Natural killer cell treated with Interleukin-12 subunit alpha and Interleukin-12 subunit beta and Interleukin-15 and Interleukin-18, amount 100 ng/mL, for 72 hours (primary cell): ENCODE data around the gene MIGA2. TPM values are rescaled to one million over a fixed set of nuclear protein-coding genes. Genes with fewer than 3 reads are reported as not detected.
A peak's percentile ranks its signal among the peaks of the same experiment; 100 is the strongest.
"Not testable (repeated sequence)": the region's sequence is repeated elsewhere in the genome, so short reads cannot be mapped to it uniquely, and the experiment has no call there.

ENCODE experiments used
- ATAC-seq, 2 donors: fragments of 150-1000 bp; cut with Tn5 transposase in 1 of 2; sonication (Bioruptor Pico), chemical (Tn5 transposase) in 1 of 2; 2 replicates each; pipeline ENCODE4 v1.10.0; 2021
- DNase-seq: peaks from one replicate; pipeline ENCODE4 v3.0.0; 2022; ENCODE audit warnings: low spot score
- H3K27ac Mint-ChIP-seq, 2 donors: 1 replicate in 1 of 2; 2 replicates in 1 of 2; pipeline ENCODE4 v1.8.0; 2022; ENCODE audit warnings: mixed read lengths in 2 of 2, mild to moderate bottlenecking in 1 of 2, moderate library complexity in 1 of 2
- H3K27me3 Mint-ChIP-seq, 2 donors: 1 replicate in 1 of 2; 2 replicates in 1 of 2; pipeline ENCODE4 v1.8.0; 2022; ENCODE audit warnings: mixed read lengths in 2 of 2
- H3K36me3 Mint-ChIP-seq: one replicate; pipeline ENCODE4 v1.8.0; 2022; ENCODE audit warnings: mixed read lengths
- H3K4me1 Mint-ChIP-seq, 2 donors: 1 replicate in 1 of 2; 2 replicates in 1 of 2; pipeline ENCODE4 v1.8.0; 2022; ENCODE audit warnings: low read depth in 2 of 2, mixed read lengths in 2 of 2, mild to moderate bottlenecking in 1 of 2
- H3K4me3 Mint-ChIP-seq: one replicate; pipeline ENCODE4 v1.8.0; 2022; ENCODE audit warnings: mixed read lengths
- H3K9me3 Mint-ChIP-seq: 2 replicates; pipeline ENCODE4 v1.8.0; 2022; ENCODE audit warnings: mixed read lengths
- total RNA-seq, 2 donors: library from RNA; stranded (reverse); gene quantifications; one replicate each; pipeline ENCODE4 v1.2.3, GENCODE V29; 2022

Gene MIGA2, protein sequence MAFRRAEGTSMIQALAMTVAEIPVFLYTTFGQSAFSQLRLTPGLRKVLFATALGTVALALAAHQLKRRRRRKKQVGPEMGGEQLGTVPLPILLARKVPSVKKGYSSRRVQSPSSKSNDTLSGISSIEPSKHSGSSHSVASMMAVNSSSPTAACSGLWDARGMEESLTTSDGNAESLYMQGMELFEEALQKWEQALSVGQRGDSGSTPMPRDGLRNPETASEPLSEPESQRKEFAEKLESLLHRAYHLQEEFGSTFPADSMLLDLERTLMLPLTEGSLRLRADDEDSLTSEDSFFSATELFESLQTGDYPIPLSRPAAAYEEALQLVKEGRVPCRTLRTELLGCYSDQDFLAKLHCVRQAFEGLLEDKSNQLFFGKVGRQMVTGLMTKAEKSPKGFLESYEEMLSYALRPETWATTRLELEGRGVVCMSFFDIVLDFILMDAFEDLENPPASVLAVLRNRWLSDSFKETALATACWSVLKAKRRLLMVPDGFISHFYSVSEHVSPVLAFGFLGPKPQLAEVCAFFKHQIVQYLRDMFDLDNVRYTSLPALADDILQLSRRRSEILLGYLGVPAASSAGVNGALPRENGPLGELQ
- total RNA-seq: 10 to 100 TPM; 42.4 to 82.6 TPM

DNA sequence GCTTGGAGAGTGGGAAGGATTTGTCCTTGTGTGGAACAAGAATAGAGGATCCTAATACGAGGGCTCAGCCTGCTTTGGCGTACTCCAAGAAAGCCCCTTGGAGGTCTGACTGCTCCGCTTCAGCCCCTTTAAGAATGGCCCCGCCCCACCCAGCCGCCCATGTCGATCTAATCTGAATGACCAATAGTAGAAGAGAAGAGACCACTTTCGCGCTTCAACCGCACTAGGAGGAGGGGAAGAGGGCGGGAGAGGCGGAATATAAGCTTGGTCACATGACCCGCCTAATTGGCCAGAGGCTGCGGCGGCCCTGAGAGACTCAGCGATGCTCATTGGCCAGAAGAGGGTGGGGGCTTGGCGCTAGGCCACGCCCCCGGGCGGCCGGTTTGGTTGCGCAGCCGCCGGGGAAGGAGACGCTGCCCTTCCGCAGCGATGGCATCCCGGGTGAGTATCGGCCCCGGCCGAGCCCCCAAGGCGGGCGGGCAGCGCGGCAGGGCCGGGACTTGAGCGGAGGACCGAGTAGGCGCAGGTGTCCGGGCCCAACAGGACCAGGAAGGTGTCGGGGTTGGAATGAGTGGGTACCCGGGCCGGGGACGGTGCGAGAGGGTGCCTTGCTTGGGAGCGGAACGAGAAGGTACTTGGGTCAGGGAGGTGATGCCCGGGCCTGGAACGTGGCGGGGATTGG is at the start of gene MIGA2:
Gene MIGA2, plus strand, starts transcription at position 386 of the 682 bp plus-strand sequence. CDS start 3,969 bp downstream, outside the sequence.
- Mint-ChIP-seq H3K27me3 (no peaks in the 10 kb centered on the region), H3K4me1 (peaks cover 17 to 25% of the 10 kb centered on the region in 2 donors), H3K27ac (peak within 1 kb of the TSS; percentile 74 to 83), H3K9me3 (no peaks in the 10 kb centered on the region), H3K4me3 (peak within 1 kb of the TSS; percentile 95), H3K36me3 (no peaks in the 10 kb centered on the region)
- DNase-seq (peak; percentile 98), ATAC-seq (peak; percentile 100)

DNA sequence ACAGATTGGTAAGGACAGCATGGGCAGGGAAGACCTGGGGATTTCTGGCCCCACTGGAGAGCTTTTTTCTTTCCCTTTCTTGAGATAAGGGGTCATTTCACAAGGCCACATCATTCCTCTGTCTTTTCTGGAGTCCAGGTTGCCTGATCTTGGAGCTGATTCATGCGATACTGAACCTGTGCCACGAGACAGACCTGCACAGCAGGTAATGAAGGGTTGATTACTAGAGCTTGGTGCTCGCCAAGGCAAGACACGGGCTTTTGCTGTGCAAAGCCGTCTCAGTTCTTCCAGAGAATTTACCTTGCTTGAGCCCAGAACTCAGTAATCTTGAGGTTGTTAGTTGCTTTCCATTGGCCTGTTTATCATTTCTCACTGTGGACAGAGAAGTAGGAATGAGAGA is 49.8 kb upstream of the MIGA2 start:
- Mint-ChIP-seq H3K27me3 (no peaks in the 10 kb centered on the region), H3K4me3 (no peak overlapping the region), H3K4me1 (no peaks in the 10 kb centered on the region), H3K36me3 (peaks cover 42% of the 10 kb centered on the region), H3K27ac (no peak overlapping the region), H3K9me3 (no peaks in the 10 kb centered on the region)
- DNase-seq: no peak
- no peak for ATAC-seq

- peaks cover 46% of the 10 kb centered on the region for H3K36me3 Mint-ChIP-seq
- no peaks in the 10 kb centered on the region for H3K9me3 Mint-ChIP-seq
- ATAC-seq (no peak), DNase-seq (no peak)
- H3K27ac Mint-ChIP-seq: no peak overlapping the region
- H3K4me3 Mint-ChIP-seq: no peak overlapping the region
- no peaks in the 10 kb centered on the region for H3K27me3 Mint-ChIP-seq
- H3K4me1 Mint-ChIP-seq: no peaks in the 10 kb centered on the region
Observed at GRCh38 chr9:128987805-128988204, 48.6 kb upstream of the MIGA2 start.

DNA sequence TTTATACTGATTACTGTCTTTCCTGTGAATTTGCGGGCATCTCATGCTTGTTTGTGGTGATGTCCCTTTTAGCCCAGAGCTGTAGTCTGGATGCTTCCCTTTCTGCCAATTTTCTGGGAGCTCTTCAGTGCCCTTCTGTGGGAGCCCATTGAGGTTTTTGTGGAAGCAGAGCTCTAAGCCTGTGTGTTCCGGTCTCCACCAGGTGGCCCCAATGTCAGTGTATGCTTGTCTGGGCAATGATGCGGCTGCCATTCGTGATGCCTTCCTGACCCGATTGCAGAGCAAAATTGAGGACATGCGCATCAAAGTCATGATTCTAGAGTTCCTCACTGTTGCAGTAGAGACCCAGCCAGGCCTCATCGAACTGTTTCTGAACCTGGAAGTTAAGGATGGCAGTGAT is 43.4 kb upstream of the MIGA2 start:
- Mint-ChIP-seq H3K4me3 (no peak overlapping the region), H3K36me3 (peaks cover 42% of the 10 kb centered on the region), H3K27ac (no peak overlapping the region), H3K27me3 (no peaks in the 10 kb centered on the region), H3K9me3 (no peaks in the 10 kb centered on the region), H3K4me1 (no peaks in the 10 kb centered on the region)
- DNase-seq (no peak), ATAC-seq (no peak)

- Mint-ChIP-seq H3K27me3 (no peaks in the 10 kb centered on the region), H3K36me3 (peaks cover 35% of the 10 kb centered on the region), H3K9me3 (no peaks in the 10 kb centered on the region), H3K4me1 (peaks cover 0 to under 1% of the 10 kb centered on the region in 2 donors), H3K4me3 (no peak overlapping the region), H3K27ac (no peak overlapping the region)
- DNase-seq (no peak), ATAC-seq (no peak)
Observed at GRCh38 chr9:128995791-128996190, 40.6 kb upstream of the MIGA2 start.

- H3K4me3 Mint-ChIP-seq: no peak overlapping the region
- H3K4me1 Mint-ChIP-seq: peaks cover 0 to 3% of the 10 kb centered on the region in 2 donors
- DNase-seq: no peak
- H3K36me3 Mint-ChIP-seq: peaks cover 29% of the 10 kb centered on the region
- ATAC-seq: no peak
- H3K27me3 Mint-ChIP-seq: no peaks in the 10 kb centered on the region
- no peak overlapping the region for H3K27ac Mint-ChIP-seq
- H3K9me3 Mint-ChIP-seq: no peaks in the 10 kb centered on the region
Observed at GRCh38 chr9:128998462-128998861, 38.0 kb upstream of the MIGA2 start.

- peaks cover 0 to 3% of the 10 kb centered on the region in 2 donors for H3K4me1 Mint-ChIP-seq
Observed at GRCh38 chr9:128999581-129000206, 36.7 kb upstream of the MIGA2 start.

DNA sequence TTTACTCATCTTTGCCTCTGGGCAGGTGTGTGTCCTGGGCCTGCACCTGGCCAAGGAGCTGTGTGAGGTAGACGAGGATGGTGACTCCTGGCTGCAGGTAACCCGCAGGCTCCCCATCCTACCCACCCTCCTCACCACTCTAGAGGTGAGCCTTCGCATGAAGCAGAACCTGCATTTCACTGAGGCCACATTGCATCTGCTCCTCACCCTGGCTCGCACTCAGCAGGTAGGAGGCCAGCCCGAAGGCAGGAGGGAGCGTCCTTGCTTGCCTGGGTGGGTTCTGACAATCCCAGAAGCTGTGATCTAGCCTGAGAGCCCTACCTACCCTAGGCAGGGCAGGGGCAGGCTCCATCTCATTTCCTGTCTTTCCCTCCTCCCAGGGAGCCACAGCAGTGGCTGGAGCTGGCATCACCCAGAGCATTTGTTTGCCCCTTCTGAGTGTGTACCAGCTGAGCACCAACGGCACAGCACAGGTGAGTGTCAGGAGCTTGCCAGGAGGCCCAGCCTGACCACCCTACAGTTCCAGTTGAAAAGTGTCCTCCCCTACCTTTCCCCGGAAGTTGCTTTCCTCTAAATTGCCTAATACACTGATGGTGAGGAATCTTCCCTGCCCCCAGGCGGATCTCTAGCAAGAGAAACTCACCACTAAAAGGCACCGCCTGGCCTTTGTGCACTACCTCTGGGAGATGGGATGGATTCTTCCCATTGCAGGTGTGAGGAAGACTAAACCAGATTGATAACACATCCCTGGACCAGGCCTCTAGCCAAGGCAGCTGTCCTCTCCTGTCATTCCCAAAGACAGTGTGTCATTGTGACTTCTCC is 34.7 kb upstream of the MIGA2 start:
- Mint-ChIP-seq H3K9me3 (no peaks in the 10 kb centered on the region), H3K27ac (no peak overlapping the region), H3K4me3 (no peak overlapping the region), H3K36me3 (peaks cover 5% of the 10 kb centered on the region), H3K27me3 (no peaks in the 10 kb centered on the region), H3K4me1 (peaks cover 0 to 3% of the 10 kb centered on the region in 2 donors)
- no peak for DNase-seq
- ATAC-seq: no peak

More at GRCh38 chr9:128999581-129000206, 36.7 kb upstream of the MIGA2 start:
- DNase-seq (no peak), ATAC-seq (no peak)
- H3K27ac Mint-ChIP-seq: no peak overlapping the region
- no peak overlapping the region for H3K4me3 Mint-ChIP-seq
- no peaks in the 10 kb centered on the region for H3K27me3 Mint-ChIP-seq
- H3K36me3 Mint-ChIP-seq: peaks cover 17% of the 10 kb centered on the region
- H3K9me3 Mint-ChIP-seq: no peaks in the 10 kb centered on the region

DNA sequence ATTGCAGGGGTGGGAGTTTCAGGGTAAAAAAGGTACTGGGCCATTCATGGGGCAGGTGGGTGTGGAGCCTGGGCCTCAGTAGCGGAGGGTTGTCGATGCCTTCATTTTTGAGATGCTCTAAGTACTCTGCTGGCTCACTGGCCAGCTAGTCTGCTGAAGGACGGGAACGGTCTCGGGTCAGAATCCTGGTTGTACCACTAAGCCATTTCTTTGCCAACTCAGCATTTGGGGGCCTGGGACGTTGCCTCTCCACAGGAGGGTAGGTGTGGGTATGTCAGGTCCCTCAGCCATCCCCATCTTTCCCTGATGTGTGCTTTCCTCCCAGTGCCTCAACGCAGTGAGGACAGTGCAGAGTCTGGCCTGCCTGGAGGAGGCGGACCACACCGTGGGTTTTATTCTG is 33.4 kb upstream of the MIGA2 start:
- ATAC-seq (no peak), DNase-seq (no peak)
- no peak overlapping the region for H3K4me3 Mint-ChIP-seq
- H3K4me1 Mint-ChIP-seq: peaks cover 0 to 3% of the 10 kb centered on the region in 2 donors
- no peak overlapping the region for H3K27ac Mint-ChIP-seq
- H3K9me3 Mint-ChIP-seq: no peaks in the 10 kb centered on the region
- peaks cover 4% of the 10 kb centered on the region for H3K36me3 Mint-ChIP-seq
- H3K27me3 Mint-ChIP-seq: no peaks in the 10 kb centered on the region

GRCh38 chr9:129004173-129004572 is 32.3 kb upstream of the MIGA2 start:
- H3K4me1 Mint-ChIP-seq, H3K27me3 Mint-ChIP-seq, H3K4me3 Mint-ChIP-seq, H3K36me3 Mint-ChIP-seq, H3K9me3 Mint-ChIP-seq, ATAC-seq, H3K27ac Mint-ChIP-seq, DNase-seq: not testable (repeated sequence)

DNA sequence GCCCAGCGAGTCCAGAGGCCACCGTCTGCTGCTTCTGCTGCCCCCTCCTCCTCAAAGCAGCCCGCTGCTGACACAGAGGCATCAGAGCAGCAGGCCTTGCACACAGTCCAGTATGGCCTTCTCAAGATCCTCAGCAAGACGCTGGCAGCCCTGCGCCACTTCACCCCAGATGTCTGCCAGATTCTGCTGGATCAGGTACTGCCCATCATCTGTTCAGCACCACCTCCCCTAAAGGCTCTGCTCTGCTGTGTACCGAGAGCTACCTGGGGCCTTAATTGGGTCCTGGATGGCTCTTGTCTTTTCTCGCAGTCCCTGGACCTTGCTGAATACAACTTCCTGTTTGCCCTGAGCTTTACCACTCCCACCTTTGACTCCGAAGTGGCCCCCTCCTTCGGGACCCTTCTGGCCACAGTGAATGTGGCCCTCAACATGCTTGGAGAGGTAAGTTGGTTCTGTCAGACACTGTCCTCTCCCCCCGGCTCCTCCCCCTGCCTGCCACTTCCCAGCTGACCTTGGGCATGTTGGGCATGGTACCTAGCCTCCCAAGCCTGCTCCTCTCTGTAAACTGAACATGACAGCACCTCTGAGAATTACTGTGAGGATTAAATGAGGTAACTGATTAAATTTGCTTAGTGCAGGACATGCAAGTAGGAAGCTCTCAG is 31.0 kb upstream of the MIGA2 start:
- Mint-ChIP-seq H3K4me3 (no peak overlapping the region), H3K4me1 (peaks cover 0 to 3% of the 10 kb centered on the region in 2 donors), H3K36me3 (peaks cover 4% of the 10 kb centered on the region), H3K27me3 (no peaks in the 10 kb centered on the region), H3K27ac (no peak overlapping the region), H3K9me3 (no peaks in the 10 kb centered on the region)
- DNase-seq: no peak
- ATAC-seq: no peak

GRCh38 chr9:129006328-129007034 is 29.9 kb upstream of the MIGA2 start:
- no peak for DNase-seq
- Mint-ChIP-seq H3K36me3 (peaks cover 4% of the 10 kb centered on the region), H3K9me3 (no peaks in the 10 kb centered on the region)

More at GRCh38 chr9:129006328-129007034, 29.9 kb upstream of the MIGA2 start:
- H3K27ac Mint-ChIP-seq: no peak overlapping the region
- no peaks in the 10 kb centered on the region for H3K27me3 Mint-ChIP-seq
- no peak overlapping the region for H3K4me3 Mint-ChIP-seq
- peak; percentile 57 to 65 for ATAC-seq
- H3K4me1 Mint-ChIP-seq: no peaks in the 10 kb centered on the region
